Left ventricle myocardium inferior (tissue), 1 donor: ENCODE results near the gene NLRP1. TPM values are rescaled to one million over a fixed set of nuclear protein-coding genes. Genes with fewer than 3 reads are reported as not detected.

Source experiments
- DNase-seq: peaks from one replicate; pipeline ENCODE4 v3.0.0-alpha.2; 2020
- H3K27ac ChIP-seq: fragments of 200-600 bp; replicated peaks from 2 replicates; pipeline ENCODE4 v1.8.0; 2021
- H3K27me3 ChIP-seq: fragments of 200-600 bp; 2 replicates; pipeline ENCODE4 v1.8.0; 2021; ENCODE audit warnings: low read depth
- H3K36me3 ChIP-seq: fragments of 200-600 bp; 2 replicates; pipeline ENCODE4 v1.8.0; 2021
- H3K4me1 ChIP-seq: fragments of 200-600 bp; 2 replicates; pipeline ENCODE4 v1.8.0; 2021
- H3K4me3 ChIP-seq: fragments of 200-600 bp; 2 replicates; pipeline ENCODE4 v1.8.0; 2021; ENCODE audit warnings: mild to moderate bottlenecking, moderate library complexity
- H3K9me3 ChIP-seq: fragments of 200-600 bp; replicated peaks from 2 replicates; pipeline ENCODE4 v1.8.0; 2021
- intact Hi-C: fragments of 100-400 bp; cut with micrococcal nuclease; formaldehyde crosslinking; loops from one replicate; pipeline ENCODE4 v1.11.0; 2022
- total RNA-seq: library from RNA; stranded (reverse); fragmentation: NEBNext Ultra II Directional; extraction: Animal tissue kit (Norgen Biotek cat#: 25700); gene quantifications from one replicate; pipeline ENCODE4 v1.2.1, GENCODE V29; 2021
- TF ChIP-seq, protein P1 (sequence below): fragments of 200-600 bp; IDR thresholded peaks from 2 replicates; pipeline ENCODE4 v1.8.0; 2021; ENCODE audit warnings: antibody characterized with exemption, mild to moderate bottlenecking, borderline replicate concordance
- donor health status: DM: no; HTN: yes; CAD: no; lungs with severe emphysema.

The NLRP1 gene
- total RNA-seq, 1 donor from 2014 or later = 8.3 TPM

DNA sequence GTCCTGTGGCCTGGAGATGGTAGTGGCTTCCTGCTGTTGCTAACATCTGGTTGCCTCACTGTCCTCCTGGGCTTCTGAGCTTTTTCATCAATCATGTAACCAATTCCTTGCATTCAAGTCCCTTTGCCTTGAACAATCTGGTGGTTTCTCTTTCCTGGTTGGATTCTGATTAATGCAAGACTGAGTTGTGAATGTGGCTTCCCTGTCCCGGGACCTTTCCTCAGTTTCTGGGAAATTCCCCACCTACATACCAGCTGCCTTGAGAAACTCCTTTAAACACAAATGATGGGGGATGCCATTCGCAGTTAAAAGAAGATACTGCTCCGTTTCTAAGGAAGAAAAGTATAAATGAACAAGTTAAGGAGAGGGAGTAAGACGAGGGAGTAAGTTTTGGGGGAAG, 39.9 kb upstream of the NLRP1 start:
- Histone ChIP-seq H3K27ac (no peak overlapping the region), H3K9me3 (no peaks in the 10 kb centered on the region), H3K4me3 (no peak overlapping the region), H3K27me3 (peaks cover 96% of the 10 kb centered on the region), H3K36me3 (no peaks in the 10 kb centered on the region), H3K4me1 (no peaks in the 10 kb centered on the region)
- TF ChIP-seq, protein P1, sequence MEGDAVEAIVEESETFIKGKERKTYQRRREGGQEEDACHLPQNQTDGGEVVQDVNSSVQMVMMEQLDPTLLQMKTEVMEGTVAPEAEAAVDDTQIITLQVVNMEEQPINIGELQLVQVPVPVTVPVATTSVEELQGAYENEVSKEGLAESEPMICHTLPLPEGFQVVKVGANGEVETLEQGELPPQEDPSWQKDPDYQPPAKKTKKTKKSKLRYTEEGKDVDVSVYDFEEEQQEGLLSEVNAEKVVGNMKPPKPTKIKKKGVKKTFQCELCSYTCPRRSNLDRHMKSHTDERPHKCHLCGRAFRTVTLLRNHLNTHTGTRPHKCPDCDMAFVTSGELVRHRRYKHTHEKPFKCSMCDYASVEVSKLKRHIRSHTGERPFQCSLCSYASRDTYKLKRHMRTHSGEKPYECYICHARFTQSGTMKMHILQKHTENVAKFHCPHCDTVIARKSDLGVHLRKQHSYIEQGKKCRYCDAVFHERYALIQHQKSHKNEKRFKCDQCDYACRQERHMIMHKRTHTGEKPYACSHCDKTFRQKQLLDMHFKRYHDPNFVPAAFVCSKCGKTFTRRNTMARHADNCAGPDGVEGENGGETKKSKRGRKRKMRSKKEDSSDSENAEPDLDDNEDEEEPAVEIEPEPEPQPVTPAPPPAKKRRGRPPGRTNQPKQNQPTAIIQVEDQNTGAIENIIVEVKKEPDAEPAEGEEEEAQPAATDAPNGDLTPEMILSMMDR = no peak
- DNase-seq = no peak
- intact Hi-C loops = no loop called here

DNA sequence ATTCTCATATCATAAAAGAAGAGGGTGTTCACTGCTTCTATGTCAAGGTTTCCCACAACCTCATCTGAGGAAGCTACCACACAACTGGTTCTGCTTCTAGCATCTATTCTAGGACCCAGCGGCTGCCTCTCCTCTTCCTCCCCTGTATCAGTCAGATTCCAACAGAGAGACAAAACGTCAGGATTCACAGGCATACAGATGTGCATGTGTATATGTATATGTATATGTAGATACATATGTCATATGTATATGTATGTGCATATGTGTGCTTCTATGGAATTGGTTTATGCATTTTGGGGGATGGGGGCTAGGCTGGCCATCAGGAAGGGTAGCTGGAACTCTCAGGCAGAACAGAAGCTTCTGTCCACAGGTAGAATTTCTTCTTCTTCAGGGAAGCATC, 37.4 kb upstream of the NLRP1 start:
- Histone ChIP-seq H3K9me3 (no peaks in the 10 kb centered on the region), H3K27ac (no peak overlapping the region), H3K4me1 (no peaks in the 10 kb centered on the region), H3K36me3 (no peaks in the 10 kb centered on the region), H3K4me3 (no peak overlapping the region), H3K27me3 (peaks cover 96% of the 10 kb centered on the region)
- DNase-seq = no peak
- intact Hi-C loops = no loop called here
- TF ChIP-seq, protein P1 = no peak

DNA sequence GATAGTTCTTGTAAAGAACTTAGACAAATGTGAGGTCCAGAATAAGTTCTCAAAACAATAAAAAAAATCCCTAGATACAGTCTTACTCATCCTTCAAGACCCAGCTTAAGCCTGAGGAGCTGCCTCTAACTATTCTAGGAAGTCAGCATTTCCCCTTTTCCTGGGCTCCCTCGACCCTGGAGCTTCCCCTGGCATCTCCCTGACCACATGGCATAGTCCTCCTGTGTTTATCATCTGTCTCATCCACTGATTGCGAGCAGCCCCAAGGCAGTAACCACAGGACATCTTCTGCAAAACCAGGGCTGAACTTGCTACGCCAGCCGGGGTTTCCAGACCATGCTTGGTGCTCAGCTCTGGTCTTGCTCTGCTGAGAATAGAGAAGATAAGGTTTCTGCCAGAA, 36.7 kb upstream of the NLRP1 start:
- H3K9me3 ChIP-seq = no peaks in the 10 kb centered on the region
- DNase-seq = no peak
- intact Hi-C loops = no loop called here
- TF ChIP-seq, protein P1 = no peak
- H3K4me1 ChIP-seq = no peaks in the 10 kb centered on the region
- H3K27ac ChIP-seq = no peak overlapping the region
- no peaks in the 10 kb centered on the region for H3K36me3 ChIP-seq
- no peak overlapping the region for H3K4me3 ChIP-seq
- H3K27me3 ChIP-seq = peaks cover 98% of the 10 kb centered on the region

DNA sequence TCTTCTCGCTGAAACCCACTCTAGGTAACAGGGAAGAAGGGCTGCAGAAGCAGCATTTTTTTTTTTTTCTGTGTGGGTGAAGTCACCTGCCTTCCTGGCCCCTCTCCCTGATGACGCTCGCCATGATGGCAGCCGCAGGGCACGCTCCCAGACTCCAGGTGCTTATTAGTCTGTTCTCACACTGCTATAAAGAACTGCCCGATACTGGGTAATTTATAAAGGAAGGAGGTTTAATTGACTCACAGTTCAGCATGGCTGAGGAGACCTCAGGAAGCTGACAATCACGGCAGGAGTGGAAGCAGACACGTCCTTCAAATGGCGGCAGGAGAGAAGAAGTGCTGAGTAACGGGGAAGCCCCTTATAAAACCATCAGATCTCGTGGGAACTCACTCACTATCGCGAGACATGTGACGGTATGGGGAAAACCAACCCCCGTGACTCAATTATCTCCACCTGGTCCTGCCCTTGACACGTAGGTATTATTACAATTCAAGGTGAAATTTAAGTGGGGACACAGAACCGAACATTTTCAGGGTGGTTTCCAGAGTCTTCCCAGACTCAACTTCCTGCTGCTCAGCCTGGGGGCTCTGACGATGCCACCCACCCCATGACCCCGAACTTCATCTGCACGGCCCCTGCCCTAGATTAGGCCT, 34.9 kb upstream of the NLRP1 start:
- Histone ChIP-seq H3K4me3 (no peak overlapping the region), H3K27ac (no peak overlapping the region), H3K4me1 (no peaks in the 10 kb centered on the region), H3K9me3 (no peaks in the 10 kb centered on the region), H3K36me3 (no peaks in the 10 kb centered on the region), H3K27me3 (peaks cover 91% of the 10 kb centered on the region)
- intact Hi-C loops = no loop called here
- DNase-seq = no peak
- TF ChIP-seq, protein P1 = no peak

DNA sequence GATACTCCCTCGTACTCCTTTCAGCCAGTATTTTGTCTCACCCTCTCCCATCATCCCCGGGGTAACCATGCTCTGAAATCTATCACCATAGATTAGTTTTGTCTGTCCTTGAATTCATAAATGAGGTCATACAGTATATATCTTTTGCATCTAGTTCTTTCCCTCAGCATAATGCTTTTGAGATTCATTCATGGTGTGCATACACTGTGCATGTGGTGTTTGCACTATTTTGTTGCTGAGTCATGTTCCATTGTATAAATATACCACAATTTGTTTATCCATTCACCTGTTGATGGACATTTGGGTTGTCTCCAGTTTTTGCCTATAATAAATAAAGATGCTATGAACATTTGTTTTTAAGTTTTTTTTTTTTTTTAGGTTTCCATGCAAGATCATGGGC, 34.2 kb upstream of the NLRP1 start:
- Histone ChIP-seq H3K27me3 (peaks cover 91% of the 10 kb centered on the region), H3K36me3 (no peaks in the 10 kb centered on the region), H3K27ac (no peak overlapping the region), H3K4me3 (no peak overlapping the region), H3K9me3 (no peaks in the 10 kb centered on the region), H3K4me1 (no peaks in the 10 kb centered on the region)
- intact Hi-C loops = no loop called here
- no peak for DNase-seq
- TF ChIP-seq, protein P1 = no peak
